Spleen (tissue), 11 donors: Measurements from ENCODE around the gene MAP1LC3B. TPM values are rescaled to one million over a fixed set of nuclear protein-coding genes. Genes with fewer than 3 reads are reported as not detected.

ENCODE experiments used
- DNase-seq: peaks from one replicate; pipeline ENCODE4 v3.0.0-alpha.2; 2020
- H3K27ac ChIP-seq, 8 donors: fragments of 200-600 bp; sonication (generic) in 7 of 8; 1 replicate in 4 of 8; 2 replicates in 4 of 8; pipeline versions ENCODE4 v1.5.0 to v1.8.0; 2016 to 2021; ENCODE audit warnings: inconsistent platforms in 4 of 8, mild to moderate bottlenecking in 4 of 8, moderate library complexity in 1 of 8
- H3K27me3 ChIP-seq, 7 donors: fragments of 200-600 bp; sonication (generic) in 6 of 7; replicated peaks in 1 of 7; 1 replicate in 4 of 7; 2 replicates in 3 of 7; pipeline versions ENCODE4 v1.5.0 to v1.8.0; 2016 to 2021; ENCODE audit warnings: inconsistent platforms in 3 of 7, mild to moderate bottlenecking in 1 of 7
- H3K36me3 ChIP-seq, 6 donors: fragments of 200-600 bp; sonication (generic) in 5 of 6; 1 replicate in 4 of 6; 2 replicates in 2 of 6; pipeline versions ENCODE4 v1.5.0 to v1.8.0; 2016 to 2021; ENCODE audit warnings: inconsistent platforms in 2 of 6
- H3K4me1 ChIP-seq, 6 donors: fragments of 200-600 bp; sonication (generic) in 5 of 6; 1 replicate in 3 of 6; 2 replicates in 3 of 6; pipeline versions ENCODE4 v1.5.0 to v1.8.0; 2016 to 2021; ENCODE audit warnings: inconsistent platforms in 3 of 6
- H3K4me3 ChIP-seq, 8 donors: fragments of 200-600 bp; sonication (generic) in 7 of 8; 1 replicate in 4 of 8; 2 replicates in 4 of 8; pipeline versions ENCODE4 v1.5.0 to v1.8.0; 2016 to 2021; ENCODE audit warnings: inconsistent platforms in 4 of 8, mild to moderate bottlenecking in 4 of 8, moderate library complexity in 2 of 8
- H3K9me3 ChIP-seq, 8 donors: fragments of 200-600 bp; sonication (generic) in 7 of 8; 1 replicate in 4 of 8; 2 replicates in 4 of 8; pipeline versions ENCODE4 v1.5.0 to v1.8.0; 2016 to 2021; ENCODE audit warnings: inconsistent platforms in 4 of 8
- POLR2A ChIP-seq, 3 donors: fragments of 450-650 bp; IDR thresholded peaks; one replicate each; pipeline ENCODE4 v1.5.1; 2017; ENCODE audit warnings: antibody characterized with exemption in 3 of 3, mild to moderate bottlenecking in 1 of 3
- POLR2AphosphoS5 ChIP-seq, 3 donors: sonication (generic); formaldehyde crosslinking; IDR thresholded peaks; one replicate each; pipeline ENCODE4 v1.5.1; 2017; ENCODE audit warnings: antibody characterized with exemption in 3 of 3
- WGBS, 5 donors: extraction: QIAGEN DNeasy Blood & Tissue Kit in 3 of 5; methylation state at CpG; one replicate each; pipeline versions ENCODE4 v1.1.5 to v1.1.7; 2013 to 2018; 5-methylcytosine and 5-hydroxymethylcytosine counted together
- intact Hi-C: fragments of 100-400 bp; cut with DNase I; formaldehyde crosslinking; loops from one replicate; pipeline ENCODE4 v1.15.0; 2023; ENCODE audit warnings: low total_unique reads
- polyA plus RNA-seq, 3 donors: library from polyadenylated mRNA; stranded (reverse); fragments of 200-250 nt; gene quantifications; one replicate each; pipeline ENCODE4 v1.2.1, GENCODE V29; 2013
- total RNA-seq, 7 donors: library from RNA; depleted of rRNA in 3 of 7; stranded (reverse); fragments of >200 nt in 3 of 7; fragmentation: NEBNext Ultra II Directional in 4 of 7; extraction: Animal tissue kit (Norgen Biotek cat#: 25700) in 4 of 7; gene quantifications; one replicate each; pipeline versions ENCODE4 v1.1.0 to v1.2.1, GENCODE V29; 2016 to 2021
- TF ChIP-seq, protein P1 (sequence below), 11 experiments: fragments of 200-600 bp in 7 of 11; fragments of 450-650 bp in 4 of 11; sonication (generic) in 4 of 11; IDR thresholded peaks in 8 of 11; conservative IDR thresholded peaks in 3 of 11; 1 replicate in 7 of 11; 2 replicates in 4 of 11; pipeline versions ENCODE4 v1.4.0 to v1.8.0; 2016 to 2021; ENCODE audit warnings: antibody characterized with exemption in 11 of 11, inconsistent platforms in 4 of 11, mild to moderate bottlenecking in 1 of 11
- donor health status: healthy with polysubstance abuse.
- donor health status: DM: no; HTN: no; CAD: no; lungs with moderate emphysema.
- donor health status: DM: no; HTN: no; CAD: no.
- donor health status: Bipolar disorder and iron deficiency.
- donor health status: healthy.
- donor health status: DM: no; HTN: no; CAD: no.
- donor health status: DM: yes; HTN: yes; CAD: no.

Gene MAP1LC3B
- total and polyA plus RNA-seq, 10 donors, result 32.3 to 71.4 (median 54.9) TPM

- intact Hi-C loops, result no loop called here
- Histone ChIP-seq H3K9me3 (no peaks in the 10 kb centered on the region), H3K27ac (no peak overlapping the region), H3K4me1 (no peaks in the 10 kb centered on the region), H3K36me3 (peaks cover 0 to 100% (median 62%) of the 10 kb centered on the region in 6 donors), H3K27me3 (no peaks in the 10 kb centered on the region), H3K4me3 (no peak overlapping the region)
- peak; percentile 59 for DNase-seq
- TF ChIP-seq POLR2A (IDR thresholded peaks at IDR 0.05) (no peak), POLR2AphosphoS5 (IDR thresholded peaks at IDR 0.05) (peak in 1 of 3 donors; percentile 17)
- 78 to 88% (median 84%) methylated on average over 19 to 24 of the region's 24 CpGs for WGBS, 5 donors
Observed at GRCh38 chr16:87414251-87414680, 22.1 kb downstream of the MAP1LC3B start.

GRCh38 chr16:87415441-87415840 is 23.3 kb downstream of the MAP1LC3B start:
- H3K4me1 ChIP-seq, result no peaks in the 10 kb centered on the region
- H3K4me3 ChIP-seq, result no peak overlapping the region
- TF ChIP-seq, protein P1, sequence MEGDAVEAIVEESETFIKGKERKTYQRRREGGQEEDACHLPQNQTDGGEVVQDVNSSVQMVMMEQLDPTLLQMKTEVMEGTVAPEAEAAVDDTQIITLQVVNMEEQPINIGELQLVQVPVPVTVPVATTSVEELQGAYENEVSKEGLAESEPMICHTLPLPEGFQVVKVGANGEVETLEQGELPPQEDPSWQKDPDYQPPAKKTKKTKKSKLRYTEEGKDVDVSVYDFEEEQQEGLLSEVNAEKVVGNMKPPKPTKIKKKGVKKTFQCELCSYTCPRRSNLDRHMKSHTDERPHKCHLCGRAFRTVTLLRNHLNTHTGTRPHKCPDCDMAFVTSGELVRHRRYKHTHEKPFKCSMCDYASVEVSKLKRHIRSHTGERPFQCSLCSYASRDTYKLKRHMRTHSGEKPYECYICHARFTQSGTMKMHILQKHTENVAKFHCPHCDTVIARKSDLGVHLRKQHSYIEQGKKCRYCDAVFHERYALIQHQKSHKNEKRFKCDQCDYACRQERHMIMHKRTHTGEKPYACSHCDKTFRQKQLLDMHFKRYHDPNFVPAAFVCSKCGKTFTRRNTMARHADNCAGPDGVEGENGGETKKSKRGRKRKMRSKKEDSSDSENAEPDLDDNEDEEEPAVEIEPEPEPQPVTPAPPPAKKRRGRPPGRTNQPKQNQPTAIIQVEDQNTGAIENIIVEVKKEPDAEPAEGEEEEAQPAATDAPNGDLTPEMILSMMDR (IDR thresholded peaks at IDR 0.05 in 8 of 11, conservative IDR thresholded peaks at IDR 0.05 in 3 of 11), result no peak
- no peak overlapping the region for H3K27ac ChIP-seq
- no peaks in the 10 kb centered on the region for H3K27me3 ChIP-seq
- no peaks in the 10 kb centered on the region for H3K9me3 ChIP-seq
- intact Hi-C loops, result loop anchor here (5.0 kb wide), 1 partner anchor 222 kb away; no protein-coding TSS in a partner anchor
- WGBS, 5 donors, result 89 to 93% (median 91%) methylated on average over 9 of the region's 9 CpGs
- peaks cover 0 to 100% (median 58%) of the 10 kb centered on the region in 6 donors for H3K36me3 ChIP-seq
- peak; percentile 20 for DNase-seq

- Histone ChIP-seq H3K27me3 (no peaks in the 10 kb centered on the region), H3K4me1 (no peaks in the 10 kb centered on the region), H3K36me3 (peaks cover 0 to 100% (median 47%) of the 10 kb centered on the region in 6 donors), H3K27ac (no peak overlapping the region), H3K4me3 (no peak overlapping the region), H3K9me3 (no peaks in the 10 kb centered on the region)
- TF ChIP-seq POLR2AphosphoS5 (IDR thresholded peaks at IDR 0.05), result no peak
- TF ChIP-seq, protein P1 (IDR thresholded peaks at IDR 0.05 in 8 of 11, conservative IDR thresholded peaks at IDR 0.05 in 3 of 11), result peak in 8 of 11 experiments; percentile 30 to 58 (median 42)
- intact Hi-C loops, result loop anchor here (5.0 kb wide), 1 partner anchor 220 kb away; no protein-coding TSS in a partner anchor
- DNase-seq, result no peak
- WGBS, 5 donors, result 90 to 95% (median 92%) methylated on average over 17 to 23 of the region's 23 CpGs
Observed at GRCh38 chr16:87416826-87417527, 24.8 kb downstream of the MAP1LC3B start.

- no peaks in the 10 kb centered on the region for H3K4me1 ChIP-seq
- H3K36me3 ChIP-seq, result peaks cover 0 to 100% (median 44%) of the 10 kb centered on the region in 6 donors
- no peak for DNase-seq
- intact Hi-C loops, result loop anchor here (5.0 kb wide), 1 partner anchor 220 kb away; no protein-coding TSS in a partner anchor
- TF ChIP-seq, protein P1 (IDR thresholded peaks at IDR 0.05 in 8 of 11, conservative IDR thresholded peaks at IDR 0.05 in 3 of 11), result no peak
- TF ChIP-seq POLR2AphosphoS5 (IDR thresholded peaks at IDR 0.05), result peak in 1 of 3 donors; percentile 15
- no peak overlapping the region for H3K4me3 ChIP-seq
- H3K27me3 ChIP-seq, result no peaks in the 10 kb centered on the region
- no peaks in the 10 kb centered on the region for H3K9me3 ChIP-seq
- no peak overlapping the region for H3K27ac ChIP-seq
- WGBS, 5 donors, result 94 to 99% (median 96%) methylated on average over 9 to 13 of the region's 13 CpGs
Observed at GRCh38 chr16:87417528-87417910, 25.4 kb downstream of the MAP1LC3B start.
